HEK293T (cell line): ENCODE data around the gene RAC2.

Source experiments
- ARNT ChIP-seq: fragments of 450-650 bp; IDR thresholded peaks from 2 replicates; pipeline ENCODE4 v1.6.1; 2017; ENCODE audit warnings: mild to moderate bottlenecking
- BHLHE40 ChIP-seq: fragments of 450-650 bp; IDR thresholded peaks from 2 replicates; pipeline ENCODE4 v1.6.1; 2016; ENCODE audit warnings: mild to moderate bottlenecking, moderate library complexity, borderline replicate concordance
- ELF4 ChIP-seq: fragments of 450-650 bp; IDR thresholded peaks from 2 replicates; pipeline ENCODE4 v1.6.1; 2017; ENCODE audit warnings: antibody characterized with exemption
- FOXA1 ChIP-seq: fragments of 450-650 bp; IDR thresholded peaks from 2 replicates; pipeline ENCODE4 v1.6.1; 2016; ENCODE audit warnings: mild to moderate bottlenecking
- FOXK2 ChIP-seq: fragments of 450-650 bp; IDR thresholded peaks from 2 replicates; pipeline ENCODE4 v1.6.1; 2016; ENCODE audit warnings: mild to moderate bottlenecking
- FOXM1 ChIP-seq: fragments of 450-650 bp; IDR thresholded peaks from 2 replicates; pipeline ENCODE4 v1.6.1; 2017; ENCODE audit warnings: mild to moderate bottlenecking, borderline replicate concordance
- HDGF ChIP-seq: fragments of 450-650 bp; IDR thresholded peaks from 2 replicates; pipeline ENCODE4 v1.6.1; 2017; ENCODE audit warnings: antibody characterized with exemption, borderline replicate concordance
- LEF1 ChIP-seq: fragments of 450-650 bp; IDR thresholded peaks from 2 replicates; pipeline ENCODE4 v1.6.1; 2017; ENCODE audit warnings: mild to moderate bottlenecking, borderline replicate concordance
- NFRKB ChIP-seq: fragments of 450-650 bp; IDR thresholded peaks from 2 replicates; pipeline ENCODE4 v1.6.1; 2016; ENCODE audit warnings: mild to moderate bottlenecking, moderate library complexity
- PKNOX1 ChIP-seq: fragments of 450-650 bp; IDR thresholded peaks from 2 replicates; pipeline ENCODE4 v1.6.1; 2016
- SP1 ChIP-seq: fragments of 450-650 bp; IDR thresholded peaks from 2 replicates; pipeline ENCODE4 v1.6.1; 2017
- SUZ12 ChIP-seq: fragments of 450-650 bp; IDR thresholded peaks from 2 replicates; pipeline ENCODE4 v1.6.1; 2016; ENCODE audit warnings: mild to moderate bottlenecking
- TARDBP ChIP-seq: fragments of 450-650 bp; IDR thresholded peaks from 2 replicates; pipeline ENCODE4 v1.6.1; 2016
- ZNF384 ChIP-seq: fragments of 450-650 bp; IDR thresholded peaks from 2 replicates; pipeline ENCODE4 v1.6.1; 2016

- no peak for TF ChIP-seq FOXK2
- no peak for TF ChIP-seq SP1
- TF ChIP-seq PKNOX1, result no peak
- TF ChIP-seq ELF4, result no peak
- no peak for TF ChIP-seq FOXM1
- no peak for TF ChIP-seq HDGF
- no peak for TF ChIP-seq SUZ12
- no peak for TF ChIP-seq LEF1
- no peak for TF ChIP-seq FOXA1
- TF ChIP-seq ARNT, result no peak
- TF ChIP-seq ZNF384, result no peak
- no peak for TF ChIP-seq NFRKB
- TF ChIP-seq BHLHE40, result no peak
- TF ChIP-seq TARDBP, result no peak
These were observed 39.0 kb downstream of the RAC2 start for GRCh38 chr22:37205046-37205445.
